Hepatocyte (in vitro differentiated cells): ENCODE results near the gene OAS3. TPM values are rescaled to one million over a fixed set of nuclear protein-coding genes. Genes with fewer than 3 reads are reported as not detected.

Source experiments
- DNase-seq: peaks from one replicate; pipeline ENCODE4 v3.0.0-alpha.2; 2016; ENCODE audit warnings: low spot score
- H2AFZ ChIP-seq: fragments of 200-600 bp; sonication (generic); 2 replicates; pipeline ENCODE4 v1.6.0; 2016; ENCODE audit warnings: antibody characterized with exemption, mild to moderate bottlenecking
- H3K27ac ChIP-seq: fragments of 200-600 bp; sonication (generic); 2 replicates; pipeline ENCODE4 v1.5.1; 2016; ENCODE audit warnings: mild to moderate bottlenecking
- H3K27me3 ChIP-seq: fragments of 200-600 bp; sonication (generic); 2 replicates; pipeline ENCODE4 v1.6.1; 2016
- H3K36me3 ChIP-seq: fragments of 200-600 bp; sonication (generic); replicated peaks from 2 replicates; pipeline ENCODE4 v1.5.1; 2016; ENCODE audit warnings: low read depth; ENCODE audit not compliant: insufficient read depth
- H3K4me1 ChIP-seq: fragments of 200-600 bp; sonication (generic); 2 replicates; pipeline ENCODE4 v1.5.1; 2016; ENCODE audit warnings: mild to moderate bottlenecking, moderate library complexity; ENCODE audit not compliant: insufficient read depth
- H3K4me2 ChIP-seq: fragments of 200-600 bp; sonication (generic); 2 replicates; pipeline ENCODE4 v1.6.0; 2016
- H3K4me3 ChIP-seq: fragments of 200-600 bp; sonication (generic); 2 replicates; pipeline ENCODE4 v1.5.1; 2016; ENCODE audit warnings: mild to moderate bottlenecking
- H3K79me2 ChIP-seq: fragments of 200-600 bp; sonication (generic); 2 replicates; pipeline ENCODE4 v1.6.0; 2017; ENCODE audit warnings: mild to moderate bottlenecking
- H3K9me2 ChIP-seq: fragments of 200-600 bp; sonication (generic); replicated peaks from 2 replicates; pipeline ENCODE4 v1.6.0; 2017; ENCODE audit warnings: mild to moderate bottlenecking; ENCODE audit not compliant: insufficient read depth
- H3K9me3 ChIP-seq: fragments of 200-600 bp; sonication (generic); 2 replicates; pipeline ENCODE4 v1.5.1; 2016; ENCODE audit warnings: low read depth, mild to moderate bottlenecking
- H4K20me1 ChIP-seq: fragments of 200-600 bp; sonication (generic); 2 replicates; pipeline ENCODE4 v1.6.0; 2016; ENCODE audit warnings: mild to moderate bottlenecking; ENCODE audit not compliant: insufficient read depth, poor library complexity, severe bottlenecking
- CTCF ChIP-seq: fragments of 200-600 bp; sonication (generic); IDR thresholded peaks from 2 replicates; pipeline ENCODE4 v1.5.1; 2016; ENCODE audit warnings: antibody characterized with exemption, mild to moderate bottlenecking; ENCODE audit not compliant: poor library complexity
- EZH2 ChIP-seq: fragments of 200-600 bp; sonication (generic); IDR thresholded peaks from 2 replicates; pipeline ENCODE4 v1.6.1; 2016; ENCODE audit warnings: antibody characterized with exemption, mild to moderate bottlenecking, borderline replicate concordance
- EZH2phosphoT487 ChIP-seq: fragments of 200-600 bp; sonication (generic); IDR thresholded peaks from one replicate; pipeline ENCODE4 v1.6.1; 2018; ENCODE audit warnings: antibody characterized with exemption, mild to moderate bottlenecking, low read depth, moderate library complexity; ENCODE audit not compliant: unreplicated experiment, severe bottlenecking
- WGBS: methylation state at CpG from one replicate; pipeline ENCODE4 v1.1.6; 2016; ENCODE audit warnings: low lambda C conversion rate; ENCODE audit errors: missing lambda C conversion rate; 5-methylcytosine and 5-hydroxymethylcytosine counted together
- polyA plus RNA-seq: library from polyadenylated mRNA; unstranded; fragments of >200 nt; fragmentation: Nextera tagmentation; extraction: Ambion mirVana; gene quantifications from 2 replicates; pipeline ENCODE4 v1.2.1, GENCODE V29; 2016
- total RNA-seq: library from RNA; depleted of rRNA; stranded (reverse); fragments of >200 nt; gene quantifications from 2 replicates; pipeline ENCODE4 v1.2.3, GENCODE V29; 2014

OAS3 gene, protein sequence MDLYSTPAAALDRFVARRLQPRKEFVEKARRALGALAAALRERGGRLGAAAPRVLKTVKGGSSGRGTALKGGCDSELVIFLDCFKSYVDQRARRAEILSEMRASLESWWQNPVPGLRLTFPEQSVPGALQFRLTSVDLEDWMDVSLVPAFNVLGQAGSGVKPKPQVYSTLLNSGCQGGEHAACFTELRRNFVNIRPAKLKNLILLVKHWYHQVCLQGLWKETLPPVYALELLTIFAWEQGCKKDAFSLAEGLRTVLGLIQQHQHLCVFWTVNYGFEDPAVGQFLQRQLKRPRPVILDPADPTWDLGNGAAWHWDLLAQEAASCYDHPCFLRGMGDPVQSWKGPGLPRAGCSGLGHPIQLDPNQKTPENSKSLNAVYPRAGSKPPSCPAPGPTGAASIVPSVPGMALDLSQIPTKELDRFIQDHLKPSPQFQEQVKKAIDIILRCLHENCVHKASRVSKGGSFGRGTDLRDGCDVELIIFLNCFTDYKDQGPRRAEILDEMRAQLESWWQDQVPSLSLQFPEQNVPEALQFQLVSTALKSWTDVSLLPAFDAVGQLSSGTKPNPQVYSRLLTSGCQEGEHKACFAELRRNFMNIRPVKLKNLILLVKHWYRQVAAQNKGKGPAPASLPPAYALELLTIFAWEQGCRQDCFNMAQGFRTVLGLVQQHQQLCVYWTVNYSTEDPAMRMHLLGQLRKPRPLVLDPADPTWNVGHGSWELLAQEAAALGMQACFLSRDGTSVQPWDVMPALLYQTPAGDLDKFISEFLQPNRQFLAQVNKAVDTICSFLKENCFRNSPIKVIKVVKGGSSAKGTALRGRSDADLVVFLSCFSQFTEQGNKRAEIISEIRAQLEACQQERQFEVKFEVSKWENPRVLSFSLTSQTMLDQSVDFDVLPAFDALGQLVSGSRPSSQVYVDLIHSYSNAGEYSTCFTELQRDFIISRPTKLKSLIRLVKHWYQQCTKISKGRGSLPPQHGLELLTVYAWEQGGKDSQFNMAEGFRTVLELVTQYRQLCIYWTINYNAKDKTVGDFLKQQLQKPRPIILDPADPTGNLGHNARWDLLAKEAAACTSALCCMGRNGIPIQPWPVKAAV
- total RNA-seq (9.0 and 15.0 TPM in 2 replicates), polyA plus RNA-seq (5.5 and 6.6 TPM in 2 replicates)

- Histone ChIP-seq H2AFZ (peak within 1 kb of the TSS; percentile 92), H3K27ac (peak within 1 kb of the TSS; percentile 81), H3K9me2 (no peaks in the 10 kb centered on the region), H3K9me3 (no peaks in the 10 kb centered on the region), H3K36me3 (no peaks in the 10 kb centered on the region), H4K20me1 (no peaks in the 10 kb centered on the region), H3K4me3 (peak within 1 kb of the TSS; percentile 40), H3K79me2 (no peaks in the 10 kb centered on the region), H3K4me1 (no peaks in the 10 kb centered on the region), H3K27me3 (no peaks in the 10 kb centered on the region), H3K4me2 (peak within 1 kb of the TSS; percentile 92)
- whole genome bisulfite sequencing: 20% methylated on average over 48 of the region's 50 CpGs
- TF ChIP-seq CTCF (no peak), EZH2 (no peak), EZH2phosphoT487 (no peak)
- DNase-seq: peak; percentile 87
These were observed at the start of gene OAS3 for GRCh38 chr12:112937741-112938719. Gene OAS3 (plus strand): TSS chr12:112938474. CDS start chr12:112938531, 57 bp downstream.

GRCh38 chr12:112891093-112892024, 46.9 kb upstream of the OAS3 start:
- DNase-seq: no peak
- no peak for TF ChIP-seq EZH2
- no peak for TF ChIP-seq EZH2phosphoT487
- TF ChIP-seq CTCF: no peak

More at GRCh38 chr12:112891093-112892024, 46.9 kb upstream of the OAS3 start:
- Histone ChIP-seq H3K27ac (no peak overlapping the region), H3K79me2 (no peaks in the 10 kb centered on the region), H3K4me2 (no peak overlapping the region), H3K4me3 (no peak overlapping the region), H3K36me3 (no peaks in the 10 kb centered on the region), H3K9me3 (no peaks in the 10 kb centered on the region), H2AFZ (no peak overlapping the region), H3K9me2 (no peaks in the 10 kb centered on the region), H3K27me3 (peaks cover 3% of the 10 kb centered on the region), H3K4me1 (no peaks in the 10 kb centered on the region), H4K20me1 (no peaks in the 10 kb centered on the region)
- WGBS: 76% methylated on average over 6 of the region's 6 CpGs
